Measurements from ENCODE around the gene NFATC2IP.

DNA sequence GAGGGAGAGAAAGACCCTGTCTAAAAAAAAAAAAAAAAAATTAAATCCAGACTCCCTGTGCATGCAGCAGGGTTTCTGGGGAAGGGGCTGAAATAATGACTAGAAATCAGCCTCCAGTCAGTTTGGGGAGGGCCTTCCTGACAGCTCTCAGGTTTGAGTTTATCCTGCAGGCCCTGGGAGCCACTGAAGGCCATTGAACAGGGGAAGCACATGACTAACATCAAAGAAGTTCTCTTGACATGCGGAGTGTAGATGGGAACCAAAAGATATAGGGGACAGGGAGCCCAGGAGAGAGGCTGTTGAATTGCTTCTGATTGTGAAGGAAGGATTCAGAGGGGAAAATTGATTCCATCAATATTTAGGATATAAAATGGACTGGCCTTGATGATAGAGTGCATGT lies 22.9 kb upstream of the NFATC2IP start:
- TF ChIP-seq EZH2 (IDR thresholded peaks at IDR 0.05; ENCODE audit: low read depth, low read length, severe bottlenecking), result no peak
- TF ChIP-seq RNF2 (IDR thresholded peaks at IDR 0.05; ENCODE audit: borderline replicate concordance, low read depth, low read length, missing control alignments, poor library complexity, severe bottlenecking), result no peak
- no peak for TF ChIP-seq CHD1 (IDR thresholded peaks at IDR 0.05; ENCODE audit: low read depth, low read length)
- TF ChIP-seq NRF1 (IDR thresholded peaks at IDR 0.05; ENCODE audit: low read depth, low read length), result no peak
- TF ChIP-seq, protein P1, sequence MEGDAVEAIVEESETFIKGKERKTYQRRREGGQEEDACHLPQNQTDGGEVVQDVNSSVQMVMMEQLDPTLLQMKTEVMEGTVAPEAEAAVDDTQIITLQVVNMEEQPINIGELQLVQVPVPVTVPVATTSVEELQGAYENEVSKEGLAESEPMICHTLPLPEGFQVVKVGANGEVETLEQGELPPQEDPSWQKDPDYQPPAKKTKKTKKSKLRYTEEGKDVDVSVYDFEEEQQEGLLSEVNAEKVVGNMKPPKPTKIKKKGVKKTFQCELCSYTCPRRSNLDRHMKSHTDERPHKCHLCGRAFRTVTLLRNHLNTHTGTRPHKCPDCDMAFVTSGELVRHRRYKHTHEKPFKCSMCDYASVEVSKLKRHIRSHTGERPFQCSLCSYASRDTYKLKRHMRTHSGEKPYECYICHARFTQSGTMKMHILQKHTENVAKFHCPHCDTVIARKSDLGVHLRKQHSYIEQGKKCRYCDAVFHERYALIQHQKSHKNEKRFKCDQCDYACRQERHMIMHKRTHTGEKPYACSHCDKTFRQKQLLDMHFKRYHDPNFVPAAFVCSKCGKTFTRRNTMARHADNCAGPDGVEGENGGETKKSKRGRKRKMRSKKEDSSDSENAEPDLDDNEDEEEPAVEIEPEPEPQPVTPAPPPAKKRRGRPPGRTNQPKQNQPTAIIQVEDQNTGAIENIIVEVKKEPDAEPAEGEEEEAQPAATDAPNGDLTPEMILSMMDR (IDR thresholded peaks at IDR 0.05; ENCODE audit: control extremely low read depth in 1 of 3, insufficient read depth in 1 of 3, low read depth in 1 of 3, low read length in 3 of 3), result no peak
- TF ChIP-seq RAD21 (IDR thresholded peaks at IDR 0.05 in 1 of 2, conservative IDR thresholded peaks at IDR 0.05 in 1 of 2; ENCODE audit: low read depth in 2 of 2, low read length in 2 of 2), result no peak
- no peak for TF ChIP-seq KDM5A (IDR thresholded peaks at IDR 0.05; ENCODE audit: low read length)
- TF ChIP-seq POLR2A (IDR thresholded peaks at IDR 0.05; ENCODE audit: control extremely low read depth in 1 of 2, low read depth in 2 of 2, low read length in 2 of 2), result no peak
- TF ChIP-seq CBX5 (IDR thresholded peaks at IDR 0.05; ENCODE audit: low read depth, low read length), result no peak
- no peak for TF ChIP-seq TAF1 (IDR thresholded peaks at IDR 0.05; ENCODE audit: low read depth, low read length)
- TF ChIP-seq YY1 (IDR thresholded peaks at IDR 0.05; ENCODE audit: low read depth, low read length), result no peak

All from H1 (cell line).